KBM-7 (cell line): ENCODE data around the gene TSPAN12.
"Not testable (repeated sequence)": the region's sequence is repeated elsewhere in the genome, so short reads cannot be mapped to it uniquely, and the experiment has no call there.

Experiments
- DNase-seq: peaks from one replicate; pipeline ENCODE4 v3.0.0-alpha.2; 2015
- in situ Hi-C: fragments of 300-500 bp; cut with MboI; formaldehyde crosslinking; loops from 2 replicates; pipeline ENCODE4 v1.14.3; 2020; ENCODE audit warnings: low sequenced_read_pairs, low pct_unique_long_range_greater_than_20kb, mixed read lengths

Gene TSPAN12

GRCh38 chr7:120813089-120813488 lies 44.9 kb downstream of the TSPAN12 start:
- in situ Hi-C loops: no loop called here

GRCh38 chr7:120809260-120809659 lies 48.7 kb downstream of the TSPAN12 start:
- in situ Hi-C loops: no loop called here
- DNase-seq: no peak

More at GRCh38 chr7:120813089-120813488, 44.9 kb downstream of the TSPAN12 start:
- DNase-seq: no peak

- no peak for DNase-seq
- in situ Hi-C loops: no loop called here
Measured at GRCh38 chr7:120807390-120807789, 50.6 kb downstream of the TSPAN12 start.

- in situ Hi-C loops: no loop called here
Measured at GRCh38 chr7:120806669-120807068, 51.3 kb downstream of the TSPAN12 start.

DNA sequence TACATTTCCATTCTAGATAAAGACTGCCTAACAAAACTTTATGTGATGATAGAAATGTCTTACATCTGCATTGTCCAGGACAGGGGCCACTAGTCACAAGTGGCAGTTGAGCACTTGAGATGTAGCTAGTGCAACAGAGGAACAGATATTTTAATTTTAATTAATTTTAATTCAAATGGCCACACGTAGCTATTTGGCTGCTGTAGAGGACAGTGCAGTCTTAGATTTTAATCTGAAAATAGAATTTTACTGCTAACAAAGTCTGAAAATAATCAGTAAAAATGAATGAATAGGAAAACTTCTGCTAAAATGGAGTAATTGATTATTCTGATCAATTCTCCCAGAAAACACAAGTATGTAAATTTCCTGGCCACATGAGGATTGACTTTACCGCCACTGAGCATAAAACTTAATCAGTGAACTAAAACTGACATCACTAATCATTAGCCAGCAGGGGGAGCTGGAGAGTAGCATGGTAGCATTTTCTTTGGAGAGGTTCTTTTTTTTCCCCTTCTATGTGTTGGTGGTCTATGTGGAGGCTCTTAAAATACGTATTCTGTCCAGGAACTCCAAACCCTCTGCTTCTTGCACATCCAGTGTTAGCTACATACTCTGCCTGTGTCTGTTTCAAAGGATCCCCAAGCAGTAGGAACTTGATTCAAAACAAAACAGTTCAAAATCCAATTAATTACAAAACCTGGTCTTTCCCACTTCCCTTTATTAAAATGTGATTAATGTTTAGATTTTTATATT lies 52.1 kb downstream of the TSPAN12 start:
- in situ Hi-C loops: no loop called here

More at GRCh38 chr7:120806669-120807068, 51.3 kb downstream of the TSPAN12 start:
- no peak for DNase-seq

GRCh38 chr7:120802751-120803150 lies 55.2 kb downstream of the TSPAN12 start:
- no peak for DNase-seq
- in situ Hi-C loops: no loop called here

More for the DNA sequence above, 52.1 kb downstream of the TSPAN12 start:
- peak; percentile 50 for DNase-seq

DNA sequence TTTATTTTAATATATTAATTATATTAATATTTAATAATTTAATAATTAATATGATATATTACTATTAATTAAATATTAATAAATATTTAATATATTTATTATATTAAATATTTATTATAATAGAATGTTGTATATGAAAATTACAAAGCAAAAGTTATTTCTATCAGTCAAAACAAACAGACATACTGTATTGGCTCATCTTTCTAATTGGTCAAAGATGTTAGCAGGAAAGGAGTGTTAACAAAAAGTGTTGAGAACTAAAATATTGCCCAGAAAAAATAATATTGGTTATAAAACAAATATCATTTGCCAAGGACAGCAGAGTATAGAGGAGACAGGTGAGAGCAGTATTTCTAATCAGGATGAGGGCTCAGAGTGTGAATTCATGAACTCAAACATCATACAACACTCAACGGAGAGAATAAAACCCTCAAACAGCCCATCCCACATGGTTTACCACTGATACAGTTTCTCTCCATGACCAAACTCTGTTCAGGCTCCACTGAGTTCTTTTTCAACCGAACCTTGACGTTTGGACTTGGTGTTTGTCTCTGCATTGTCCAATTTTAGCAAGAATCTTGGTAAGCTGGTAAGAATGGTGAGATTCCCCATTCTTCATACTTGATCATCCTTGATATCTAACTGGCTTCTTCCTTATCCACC lies 58.0 kb downstream of the TSPAN12 start:
- in situ Hi-C loops: no loop called here
- peak; percentile 23 for DNase-seq

GRCh38 chr7:120799147-120799546 lies 58.8 kb downstream of the TSPAN12 start:
- in situ Hi-C loops: no loop called here

DNA sequence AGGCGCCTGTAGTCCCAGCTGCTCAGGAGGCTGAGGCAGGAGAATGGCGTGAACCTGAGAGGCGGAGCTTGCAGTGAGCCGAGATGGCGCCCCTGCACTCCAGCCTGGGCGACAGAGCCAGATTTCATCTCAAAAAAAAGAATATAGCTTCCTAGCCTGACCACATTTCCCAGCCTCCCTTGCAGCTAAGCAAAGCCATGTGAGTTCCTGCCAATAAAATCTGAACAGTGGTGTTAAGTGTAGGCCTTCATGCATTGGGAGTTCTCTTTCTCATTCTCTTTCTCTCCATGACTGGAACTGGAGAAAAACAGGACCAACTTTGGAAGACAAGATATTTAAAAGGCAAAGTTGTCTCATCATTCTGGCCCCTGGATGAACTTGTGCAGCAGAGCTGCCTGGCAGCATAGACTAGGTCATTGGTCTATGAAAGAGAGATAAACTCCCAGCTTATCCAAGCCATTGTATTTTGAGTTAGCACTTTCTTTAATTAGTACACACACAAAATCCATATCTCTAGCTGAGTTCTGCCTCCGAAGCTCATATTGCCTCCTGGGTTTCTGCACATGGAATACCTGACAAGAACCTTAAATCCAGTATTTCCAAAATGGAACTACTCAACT lies 60.8 kb downstream of the TSPAN12 start:
- in situ Hi-C loops: no loop called here
- DNase-seq: no peak

More at GRCh38 chr7:120799147-120799546, 58.8 kb downstream of the TSPAN12 start:
- DNase-seq: no peak

- DNase-seq: no peak
- in situ Hi-C loops: no loop called here
Measured at GRCh38 chr7:120794106-120794729, 63.7 kb downstream of the TSPAN12 start.

DNA sequence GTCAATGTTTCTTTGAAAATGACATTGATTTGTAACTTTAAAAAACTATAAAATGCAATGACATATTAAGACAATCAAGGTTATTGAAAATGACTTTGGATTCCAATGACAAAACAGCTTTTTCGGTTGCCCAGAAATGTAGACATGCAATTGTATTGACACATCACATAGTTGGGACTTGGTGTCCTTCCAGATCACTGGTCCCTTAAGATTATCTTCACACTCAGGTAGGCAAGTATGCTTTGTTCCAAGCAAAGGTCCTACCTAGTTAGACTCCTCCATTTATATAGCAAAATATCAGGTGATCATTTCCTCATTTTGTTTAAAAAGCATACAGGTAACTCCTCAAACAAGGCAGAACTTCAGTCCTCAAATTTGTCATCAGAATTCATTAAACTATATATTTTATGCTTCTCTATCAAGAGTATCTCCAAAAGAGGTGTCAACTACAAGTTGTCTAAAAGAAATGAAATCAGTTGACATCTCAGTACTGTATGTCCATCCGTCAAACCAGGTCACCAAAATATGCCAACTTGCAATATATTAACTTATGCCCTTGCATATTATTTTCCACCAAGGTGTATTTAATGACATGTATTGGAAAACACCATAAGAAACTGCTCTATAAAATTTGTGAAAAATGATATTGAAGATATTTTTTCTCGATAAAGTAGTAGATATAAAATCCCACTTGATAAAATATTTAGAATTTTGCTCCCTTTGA lies 64.6 kb downstream of the TSPAN12 start:
- in situ Hi-C loops: no loop called here
- DNase-seq: no peak

- no peak for DNase-seq
- in situ Hi-C loops: no loop called here
Measured at GRCh38 chr7:120792861-120793130, 65.1 kb downstream of the TSPAN12 start.

DNA sequence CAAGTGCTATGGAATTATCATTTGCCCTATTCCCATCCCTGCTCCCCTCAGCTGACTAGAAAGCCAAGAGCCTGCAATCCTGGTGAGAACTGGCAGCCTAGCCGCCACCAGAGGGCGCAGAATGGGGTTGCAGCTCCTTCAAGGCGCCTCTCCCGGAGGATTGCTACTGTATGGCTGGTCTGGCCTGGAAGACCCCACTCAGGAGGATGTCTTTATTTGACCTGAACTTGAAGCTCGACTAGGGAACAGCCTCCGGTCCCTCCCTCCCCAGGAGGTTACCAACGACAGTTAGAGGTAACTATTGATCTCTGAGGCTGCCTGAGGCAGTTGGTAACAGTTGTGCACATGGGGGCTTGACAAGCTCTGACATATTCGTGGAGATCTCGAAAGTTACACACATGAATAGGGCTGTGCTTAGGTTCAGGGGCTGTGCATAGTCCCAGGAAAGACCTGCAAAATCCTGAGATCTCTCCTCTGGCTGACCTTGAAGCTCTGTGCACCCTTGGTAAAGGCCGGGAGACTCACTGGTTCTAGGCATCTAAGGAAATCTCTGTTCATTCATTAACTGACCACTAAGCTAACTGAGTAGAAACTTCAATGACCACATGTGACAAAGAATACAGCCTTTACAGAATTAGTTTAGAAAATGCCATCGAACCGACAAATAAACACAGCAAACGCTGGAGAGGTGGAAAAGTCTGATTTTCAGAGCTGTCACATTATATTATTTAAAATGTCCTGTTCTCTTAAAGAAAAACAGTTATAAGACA lies 65.7 kb downstream of the TSPAN12 start:
- in situ Hi-C loops: no loop called here
- peak; percentile 61 for DNase-seq

DNA sequence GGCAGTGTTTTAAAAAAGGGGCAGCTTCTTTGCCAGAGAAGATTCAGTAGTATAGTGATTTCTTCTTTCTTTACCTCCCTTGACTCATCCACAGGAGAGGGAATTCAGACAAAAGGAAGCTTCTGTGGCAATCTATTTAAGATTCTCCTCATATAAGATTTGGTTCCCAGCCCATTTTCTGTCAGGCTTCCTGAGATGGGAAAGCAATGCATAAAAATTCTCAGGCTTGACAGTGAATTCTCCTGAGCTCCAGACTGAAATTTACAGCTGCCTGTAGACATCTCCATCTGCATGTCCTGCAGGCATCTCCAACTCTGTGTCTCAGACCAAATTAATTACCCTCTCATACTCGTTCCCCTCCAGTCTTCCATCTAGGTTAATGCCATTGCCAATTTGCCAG lies 72.8 kb downstream of the TSPAN12 start:
- no peak for DNase-seq
- in situ Hi-C loops: no loop called here

- DNase-seq: no peak
- in situ Hi-C loops: no loop called here
Measured at GRCh38 chr7:120783721-120784120, 74.2 kb downstream of the TSPAN12 start.

DNA sequence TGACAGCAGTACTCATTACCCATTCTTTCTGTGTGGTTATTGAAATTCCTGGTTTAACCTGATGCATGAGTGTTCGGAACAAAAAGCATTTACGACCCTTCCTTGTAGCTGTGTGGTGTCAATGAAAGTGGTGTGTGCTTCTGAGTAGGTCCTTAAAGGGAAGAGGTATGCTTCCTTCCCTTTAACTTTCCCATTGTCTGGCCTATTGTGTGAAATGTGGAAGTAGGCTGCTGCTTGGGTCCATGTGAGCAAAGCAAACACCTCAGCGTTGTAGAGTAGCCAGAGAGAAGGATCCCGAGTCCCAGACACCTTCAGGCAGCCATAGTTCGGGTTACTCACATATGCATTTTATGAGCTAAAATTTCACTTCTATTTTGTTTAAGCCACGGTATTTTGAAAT lies 74.7 kb downstream of the TSPAN12 start:
- in situ Hi-C loops: no loop called here
- DNase-seq: no peak

DNA sequence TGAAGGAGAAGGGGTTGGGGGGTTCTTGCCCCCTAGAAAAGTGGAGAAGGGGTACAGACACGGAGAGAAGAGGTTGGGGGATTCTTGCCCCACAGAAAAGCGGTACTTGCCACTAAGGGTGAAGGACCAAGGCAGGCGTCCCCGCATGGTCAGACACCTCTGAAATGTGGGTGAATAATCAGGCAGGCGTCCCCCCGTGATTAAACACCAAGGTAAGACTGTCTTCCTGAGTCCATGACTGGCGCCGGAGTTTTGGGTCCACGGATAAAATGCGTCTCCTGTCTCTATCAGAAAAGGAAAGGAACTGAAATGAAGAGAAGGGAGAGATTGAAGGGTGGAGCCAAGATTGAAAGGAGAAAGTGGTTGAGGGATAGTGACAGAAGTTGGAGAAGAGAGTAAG lies 76.0 kb downstream of the TSPAN12 start:
- DNase-seq, in situ Hi-C loops: not testable (repeated sequence)

- DNase-seq: no peak
- in situ Hi-C loops: no loop called here
Measured at GRCh38 chr7:120780938-120781337, 77.0 kb downstream of the TSPAN12 start.

DNA sequence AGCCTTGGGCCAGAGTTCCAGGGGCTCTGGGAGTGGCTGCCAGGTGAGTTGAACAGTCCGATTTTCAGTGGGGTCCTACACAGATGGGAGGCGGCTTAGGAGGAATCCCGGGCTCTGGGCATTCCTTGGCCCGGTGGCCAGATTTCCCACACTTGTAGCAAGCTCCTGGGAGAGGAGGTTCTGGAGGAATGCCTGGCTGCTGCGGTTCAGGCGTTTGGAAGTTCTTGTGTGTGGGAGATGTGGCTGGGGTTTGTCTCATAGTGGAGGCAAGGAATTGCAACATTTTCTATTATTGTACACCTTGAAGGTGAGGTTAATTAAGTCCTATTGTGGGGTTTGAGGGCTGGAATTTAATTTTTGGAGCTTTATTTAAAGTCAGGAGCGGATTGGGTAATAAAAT lies 77.5 kb downstream of the TSPAN12 start:
- in situ Hi-C loops, DNase-seq: not testable (repeated sequence)
